Measurements from ENCODE around the gene ZNF503.
"Not testable (repeated sequence)": the region's sequence is repeated elsewhere in the genome, so short reads cannot be mapped to it uniquely, and the experiment has no call there.

ZNF503 gene

DNA sequence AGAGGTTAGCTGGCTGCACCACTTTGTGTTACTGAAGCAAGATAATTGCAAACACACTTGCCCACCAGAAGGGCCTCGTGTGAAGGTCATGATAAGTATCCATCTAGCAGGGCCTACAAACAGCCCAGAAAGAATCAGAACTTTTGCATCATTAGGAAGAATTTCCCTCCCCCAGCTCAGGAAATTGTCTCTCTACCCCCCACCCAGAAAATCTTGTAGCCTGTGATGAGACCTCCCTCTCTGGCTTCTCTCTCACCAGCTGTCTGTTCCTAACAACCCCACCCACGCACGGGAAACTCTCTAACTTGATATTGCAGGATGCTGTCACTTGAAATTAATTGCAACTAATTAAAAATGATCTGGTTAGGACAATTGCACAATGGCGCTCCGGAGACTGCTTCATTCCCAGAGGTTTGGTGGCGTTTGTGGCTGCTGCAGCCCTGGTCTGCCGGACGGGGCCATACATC, 34.5 kb downstream of the ZNF503 start:
- Histone ChIP-seq H3K4me1 (ENCODE audit: insufficient read depth, low read length, poor library complexity, severe bottlenecking) (no peaks in the 10 kb centered on the region), H4K20me1 (ENCODE audit: insufficient read depth, low read length, poor library complexity, severe bottlenecking) (no peaks in the 10 kb centered on the region), H3K9ac (ENCODE audit: low read depth, low read length, poor library complexity, severe bottlenecking) (no peak overlapping the region), H3K4me2 (ENCODE audit: low read depth, low read length, poor library complexity, severe bottlenecking) (no peak overlapping the region), H3K9me3 (ENCODE audit: insufficient read depth, low read depth, low read length) (0 out of 2 replicates have a peak, but pooled peaks cover 6% of the 10 kb centered on the region), H3K27me3 (ENCODE audit: insufficient read depth, low read length, poor library complexity, severe bottlenecking) (no peaks in the 10 kb centered on the region), H3K36me3 (ENCODE audit: insufficient read depth, low read length) (no peaks in the 10 kb centered on the region), H2AFZ (ENCODE audit: low read length) (no peak overlapping the region), H3K79me2 (ENCODE audit: insufficient read depth, low read length) (no peaks in the 10 kb centered on the region), H3K4me3 (ENCODE audit: low read length, poor library complexity, severe bottlenecking) (no peak overlapping the region), H3K9me2 (replicated peaks; ENCODE audit: low read depth, low read length) (no peaks in the 10 kb centered on the region), H3F3A (ENCODE audit: low read depth) (no peaks in the 10 kb centered on the region)
- no peak for TF ChIP-seq EZH2phosphoT487 (IDR thresholded peaks at IDR 0.05; ENCODE audit: borderline replicate concordance)
- TF ChIP-seq, protein P1, sequence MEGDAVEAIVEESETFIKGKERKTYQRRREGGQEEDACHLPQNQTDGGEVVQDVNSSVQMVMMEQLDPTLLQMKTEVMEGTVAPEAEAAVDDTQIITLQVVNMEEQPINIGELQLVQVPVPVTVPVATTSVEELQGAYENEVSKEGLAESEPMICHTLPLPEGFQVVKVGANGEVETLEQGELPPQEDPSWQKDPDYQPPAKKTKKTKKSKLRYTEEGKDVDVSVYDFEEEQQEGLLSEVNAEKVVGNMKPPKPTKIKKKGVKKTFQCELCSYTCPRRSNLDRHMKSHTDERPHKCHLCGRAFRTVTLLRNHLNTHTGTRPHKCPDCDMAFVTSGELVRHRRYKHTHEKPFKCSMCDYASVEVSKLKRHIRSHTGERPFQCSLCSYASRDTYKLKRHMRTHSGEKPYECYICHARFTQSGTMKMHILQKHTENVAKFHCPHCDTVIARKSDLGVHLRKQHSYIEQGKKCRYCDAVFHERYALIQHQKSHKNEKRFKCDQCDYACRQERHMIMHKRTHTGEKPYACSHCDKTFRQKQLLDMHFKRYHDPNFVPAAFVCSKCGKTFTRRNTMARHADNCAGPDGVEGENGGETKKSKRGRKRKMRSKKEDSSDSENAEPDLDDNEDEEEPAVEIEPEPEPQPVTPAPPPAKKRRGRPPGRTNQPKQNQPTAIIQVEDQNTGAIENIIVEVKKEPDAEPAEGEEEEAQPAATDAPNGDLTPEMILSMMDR (conservative IDR thresholded peaks at IDR 0.05; ENCODE audit: low read length), result no peak

DNA sequence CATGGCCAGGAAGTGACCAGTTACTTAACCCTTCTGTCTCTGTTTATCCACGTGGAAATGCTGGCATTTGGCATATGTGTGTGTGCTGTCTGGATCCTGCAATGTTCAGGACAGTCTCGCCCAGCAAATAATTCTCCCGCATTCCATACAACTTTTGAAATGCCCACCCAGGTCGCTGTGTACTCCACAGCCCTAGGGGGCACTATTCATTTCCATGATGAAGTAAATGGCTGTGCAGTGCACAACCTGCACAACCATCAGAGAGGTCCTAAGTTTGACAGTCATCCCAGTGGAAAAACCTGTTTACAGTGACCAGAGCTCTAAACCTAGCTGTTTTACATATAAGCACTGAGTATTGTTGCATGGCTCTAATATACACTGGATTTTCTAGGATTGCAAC, 38.1 kb downstream of the ZNF503 start:
- Histone ChIP-seq H2AFZ (ENCODE audit: low read length) (no peak overlapping the region), H3K27me3 (ENCODE audit: insufficient read depth, low read length, poor library complexity, severe bottlenecking) (no peaks in the 10 kb centered on the region), H3K9ac (ENCODE audit: low read depth, low read length, poor library complexity, severe bottlenecking) (no peak overlapping the region), H3K4me3 (ENCODE audit: low read length, poor library complexity, severe bottlenecking) (no peak overlapping the region), H4K20me1 (ENCODE audit: insufficient read depth, low read length, poor library complexity, severe bottlenecking) (no peaks in the 10 kb centered on the region), H3K4me2 (ENCODE audit: low read depth, low read length, poor library complexity, severe bottlenecking) (no peak overlapping the region), H3K36me3 (ENCODE audit: insufficient read depth, low read length) (no peaks in the 10 kb centered on the region), H3K9me2 (replicated peaks; ENCODE audit: low read depth, low read length) (no peaks in the 10 kb centered on the region), H3K4me1 (ENCODE audit: insufficient read depth, low read length, poor library complexity, severe bottlenecking) (no peaks in the 10 kb centered on the region), H3F3A (ENCODE audit: low read depth) (no peaks in the 10 kb centered on the region), H3K79me2 (ENCODE audit: insufficient read depth, low read length) (no peaks in the 10 kb centered on the region), H3K9me3 (ENCODE audit: insufficient read depth, low read depth, low read length) (no peaks in the 10 kb centered on the region)
- TF ChIP-seq, protein P1 (conservative IDR thresholded peaks at IDR 0.05; ENCODE audit: low read length), result no peak
- TF ChIP-seq EZH2phosphoT487 (IDR thresholded peaks at IDR 0.05; ENCODE audit: borderline replicate concordance), result no peak

DNA sequence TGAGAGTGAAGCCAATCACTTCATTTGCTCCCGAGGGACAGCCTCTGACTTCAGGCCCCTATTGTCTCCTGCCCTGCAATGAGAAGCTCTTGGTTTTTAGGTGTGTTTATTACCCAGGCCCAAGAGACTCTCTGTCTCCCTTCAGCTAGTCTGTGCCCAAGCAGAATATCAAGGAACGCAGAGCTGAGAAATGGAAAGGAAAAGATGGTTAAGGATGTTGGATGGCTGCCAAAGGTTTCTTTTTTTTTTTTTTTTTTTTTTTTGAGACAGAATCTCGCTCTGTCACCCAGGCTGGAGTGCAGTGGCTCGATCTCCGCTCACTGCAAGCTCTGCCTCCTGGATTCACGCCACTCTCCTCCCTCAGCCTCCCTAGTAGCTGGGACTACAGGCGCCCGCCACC, 41.7 kb downstream of the ZNF503 start:
- H3K4me1 ChIP-seq (ENCODE audit: insufficient read depth, low read length, poor library complexity, severe bottlenecking); H3K27me3 ChIP-seq (ENCODE audit: insufficient read depth, low read length, poor library complexity, severe bottlenecking); H3K4me3 ChIP-seq (ENCODE audit: low read length, poor library complexity, severe bottlenecking); H3K9ac ChIP-seq (ENCODE audit: low read depth, low read length, poor library complexity, severe bottlenecking); H3K9me2 ChIP-seq (replicated peaks; ENCODE audit: low read depth, low read length); H3K36me3 ChIP-seq (ENCODE audit: insufficient read depth, low read length); H3K9me3 ChIP-seq (ENCODE audit: insufficient read depth, low read depth, low read length); H3F3A ChIP-seq (ENCODE audit: low read depth); H3K4me2 ChIP-seq (ENCODE audit: low read depth, low read length, poor library complexity, severe bottlenecking); H3K79me2 ChIP-seq (ENCODE audit: insufficient read depth, low read length); H4K20me1 ChIP-seq (ENCODE audit: insufficient read depth, low read length, poor library complexity, severe bottlenecking); H2AFZ ChIP-seq (ENCODE audit: low read length): not testable (repeated sequence)

DNA sequence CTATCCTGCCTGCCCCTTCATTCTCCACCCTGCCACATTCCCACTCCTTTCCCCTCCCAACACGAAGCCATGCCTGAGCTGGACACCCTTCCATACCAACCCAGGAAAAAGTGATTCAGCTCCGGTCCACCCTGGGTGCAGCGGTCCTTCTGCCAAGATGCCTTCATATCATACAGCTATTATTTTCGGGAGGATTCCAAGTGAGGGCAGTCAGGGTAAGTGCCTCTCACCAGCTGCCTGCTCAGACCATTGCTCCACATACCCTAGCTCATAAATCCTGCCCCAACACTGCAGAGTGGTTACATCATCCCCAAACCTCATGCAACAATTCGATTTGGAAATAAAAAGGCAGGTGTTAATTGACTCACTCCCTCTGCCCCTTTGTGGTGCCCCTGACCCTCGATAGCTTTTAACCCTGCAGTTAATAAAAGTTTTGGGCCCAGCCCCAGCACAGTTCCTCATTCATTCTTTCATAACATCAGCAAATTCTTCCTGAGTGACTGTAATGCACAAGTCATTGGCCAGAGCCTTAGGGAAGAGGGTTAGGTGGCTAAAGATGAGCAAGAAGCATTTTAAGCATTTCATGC, 42.6 kb downstream of the ZNF503 start:
- Histone ChIP-seq H2AFZ (ENCODE audit: low read length) (no peak overlapping the region), H3F3A (ENCODE audit: low read depth) (no peaks in the 10 kb centered on the region), H3K27me3 (ENCODE audit: insufficient read depth, low read length, poor library complexity, severe bottlenecking) (no peaks in the 10 kb centered on the region), H3K4me2 (ENCODE audit: low read depth, low read length, poor library complexity, severe bottlenecking) (no peak overlapping the region), H4K20me1 (ENCODE audit: insufficient read depth, low read length, poor library complexity, severe bottlenecking) (no peaks in the 10 kb centered on the region), H3K79me2 (ENCODE audit: insufficient read depth, low read length) (no peaks in the 10 kb centered on the region), H3K4me1 (ENCODE audit: insufficient read depth, low read length, poor library complexity, severe bottlenecking) (no peaks in the 10 kb centered on the region), H3K9me2 (replicated peaks; ENCODE audit: low read depth, low read length) (no peaks in the 10 kb centered on the region), H3K36me3 (ENCODE audit: insufficient read depth, low read length) (no peaks in the 10 kb centered on the region), H3K9ac (ENCODE audit: low read depth, low read length, poor library complexity, severe bottlenecking) (no peak overlapping the region), H3K9me3 (ENCODE audit: insufficient read depth, low read depth, low read length) (no peaks in the 10 kb centered on the region), H3K4me3 (ENCODE audit: low read length, poor library complexity, severe bottlenecking) (no peak overlapping the region)
- TF ChIP-seq EZH2phosphoT487 (IDR thresholded peaks at IDR 0.05; ENCODE audit: borderline replicate concordance), result no peak
- TF ChIP-seq, protein P1 (conservative IDR thresholded peaks at IDR 0.05; ENCODE audit: low read length), result no peak
